HepG2 (cell line): ENCODE results near the gene DTD2. TPM values are rescaled to one million over a fixed set of nuclear protein-coding genes. Genes with fewer than 3 reads are reported as not detected.

Source experiments
- ATAC-seq: fragments of 200-7000 bp; cut with Tn5 transposase; 3 replicates; pipeline ENCODE4 v1.9.1; 2020; ENCODE audit warnings: mild to moderate bottlenecking, moderate library complexity
- BruUV-seq: library from RNA; stranded (reverse); fragments of 400-500 nt; replicated peaks from 2 replicates; lab custom pipeline; 2021; lab: Mats Ljungman, UMichigan
- CTCF ChIA-PET: fragments of 300-600 bp; formaldehyde crosslinking; extraction: SDS; loops from one replicate; lab custom pipeline; 2021; ENCODE audit warnings: low total read pairs, inconsistent platforms, low intra/inter-chr PET ratio; lab: Yijun Ruan, JAX
- POLR2A ChIA-PET: fragments of 350-600 bp; sonication (Branson Sonifier 250); formaldehyde crosslinking; loops from one replicate; lab custom pipeline; 2020; ENCODE audit warnings: antibody characterized with exemption, inconsistent platforms; lab: Yijun Ruan, JAX
- DNase-seq: peaks from one replicate; pipeline ENCODE4 v3.0.0-alpha.2; 2015; ENCODE audit warnings: low spot score
- FAIRE-seq: peaks from 3 replicates; lab custom pipeline; 2011; peaks lifted over from hg19 to GRCh38; lab: Jason Lieb, UNC
- H2AFZ ChIP-seq: one replicate; pipeline ENCODE4 v1.6.1; 2011; ENCODE audit warnings: low read length, inconsistent platforms
- H3K27ac ChIP-seq: fragments of 300-600 bp; 3 replicates; pipeline ENCODE4 v1.8.0; 2011; ENCODE audit warnings: mixed run types, mild to moderate bottlenecking, mixed read lengths, low read length, inconsistent platforms; ENCODE audit not compliant: insufficient read depth; ENCODE audit errors: extremely low read length
- H3K27me3 ChIP-seq, 2 experiments: fragments of 200-600 bp in 1 of 2; 2 replicates in 1 of 2; 3 replicates in 1 of 2; pipeline versions ENCODE4 v1.6.0 to v1.8.0; 2011; ENCODE audit warnings: low read length in 2 of 2, mild to moderate bottlenecking in 2 of 2, moderate library complexity in 2 of 2, inconsistent platforms in 1 of 2; ENCODE audit not compliant: insufficient read depth in 2 of 2, control insufficient read depth in 1 of 2
- H3K36me3 ChIP-seq, 2 experiments: fragments of 200-600 bp in 1 of 2; replicated peaks in 1 of 2; 2 replicates in 1 of 2; 3 replicates in 1 of 2; pipeline versions ENCODE4 v1.5.1 to v1.8.0; 2011; ENCODE audit warnings: low read length in 2 of 2, inconsistent platforms in 1 of 2; ENCODE audit not compliant: insufficient read depth in 2 of 2, control insufficient read depth in 1 of 2
- H3K4me1 ChIP-seq: 2 replicates; pipeline ENCODE4 v1.5.1; 2012; ENCODE audit warnings: low read length, inconsistent platforms; ENCODE audit not compliant: insufficient read depth
- H3K4me2 ChIP-seq: 2 replicates; pipeline ENCODE4 v1.6.0; 2011; ENCODE audit warnings: low read depth, low read length, inconsistent platforms
- H3K4me3 ChIP-seq, 3 experiments: fragments of 200-600 bp in 1 of 3; sonication (generic), shearing (Covaris generic) in 1 of 3; replicated peaks in 1 of 3; 2 replicates each; pipeline ENCODE4 v1.5.1; 2011 to 2016; ENCODE audit warnings: low read length in 3 of 3, inconsistent platforms in 2 of 3, low read depth in 2 of 3, mild to moderate bottlenecking in 2 of 3, control low read depth in 1 of 3, mixed read lengths in 1 of 3; ENCODE audit not compliant: insufficient read depth in 1 of 3
- H3K79me2 ChIP-seq: one replicate; pipeline ENCODE4 v1.6.1; 2011; ENCODE audit warnings: low read length, inconsistent platforms; ENCODE audit not compliant: insufficient read depth
- H3K9ac ChIP-seq: 2 replicates; pipeline ENCODE4 v1.6.0; 2011; ENCODE audit warnings: mild to moderate bottlenecking, low read depth, low read length, inconsistent platforms; ENCODE audit not compliant: insufficient read depth
- H3K9me3 ChIP-seq: 2 replicates; pipeline ENCODE4 v1.5.1; 2012; ENCODE audit warnings: mild to moderate bottlenecking, low read length
- H4K20me1 ChIP-seq: 2 replicates; pipeline ENCODE4 v1.6.0; 2011; ENCODE audit warnings: inconsistent platforms, mild to moderate bottlenecking, low read length, moderate library complexity; ENCODE audit not compliant: insufficient read depth
- ISL2 ChIP-seq: sonication (generic); formaldehyde crosslinking; IDR thresholded peaks from 2 replicates; pipeline ENCODE4 v1.5.0; 2020; ENCODE audit warnings: missing genetic modification reagents
- MED1 ChIP-seq: sonication (generic); formaldehyde crosslinking; IDR thresholded peaks from 2 replicates; pipeline ENCODE4 v1.4.0; 2020; ENCODE audit warnings: missing genetic modification reagents
- NCOA5 ChIP-seq: sonication (generic); formaldehyde crosslinking; IDR thresholded peaks from 2 replicates; pipeline ENCODE4 v1.4.0; 2020; ENCODE audit warnings: missing genetic modification reagents
- PAF1 ChIP-seq: IDR thresholded peaks from 2 replicates; pipeline ENCODE4 v1.6.1; 2016; ENCODE audit warnings: missing genetic modification reagents, missing compliant biosample characterization
- RFX3 ChIP-seq: IDR thresholded peaks from 2 replicates; pipeline ENCODE4 v1.6.1; 2016; ENCODE audit warnings: missing biosample characterization, missing genetic modification reagents
- SETDB1 ChIP-seq: sonication (generic); formaldehyde crosslinking; IDR thresholded peaks from 2 replicates; pipeline ENCODE4 v1.5.1; 2020; ENCODE audit warnings: missing genetic modification reagents, mild to moderate bottlenecking, borderline replicate concordance
- TOE1 ChIP-seq: sonication (generic); formaldehyde crosslinking; IDR thresholded peaks from 2 replicates; pipeline ENCODE4 v1.4.0; 2020; ENCODE audit warnings: mild to moderate bottlenecking, missing genetic modification reagents
- ZNF75D ChIP-seq: sonication (generic); formaldehyde crosslinking; IDR thresholded peaks from 2 replicates; pipeline ENCODE4 v1.8.1; 2023; ENCODE audit warnings: missing genetic modification reagents, mild to moderate bottlenecking, borderline replicate concordance
- ZNF775 ChIP-seq: sonication (generic); formaldehyde crosslinking; IDR thresholded peaks from 2 replicates; pipeline ENCODE4 v1.4.0; 2020; ENCODE audit warnings: missing genetic modification reagents, mild to moderate bottlenecking, moderate library complexity, borderline replicate concordance
- WGBS: methylation state at CpG from one replicate; pipeline ENCODE4 v1.1.6; 2017; ENCODE audit warnings: low lambda C conversion rate; 5-methylcytosine and 5-hydroxymethylcytosine counted together
- in situ Hi-C: cut with HindIII; loops from 2 replicates; pipeline ENCODE4 v1.10.0; 2017; ENCODE audit warnings: low pct_unique_long_range_greater_than_20kb; ENCODE audit not compliant: extremely low pct_ligation_motif_present
- intact Hi-C: fragments of 100-400 bp; cut with micrococcal nuclease; formaldehyde crosslinking; loops from one replicate; pipeline ENCODE4 v1.10.0; 2022; ENCODE audit not compliant: unreplicated experiment
- polyA plus RNA-seq, 8 experiments: library from polyadenylated mRNA; depleted of rRNA in 3 of 8; stranded (reverse) in 7 of 8; unstranded in 1 of 8; fragments of >200 nt; fragmentation: Illumina TruSeq in 4 of 8; extraction: Trizol in 4 of 8; gene quantifications; 2 replicates each; pipeline versions ENCODE4 v1.2.1 to v1.2.3, GENCODE V29; 2011 to 2016; ENCODE audit warnings: low read depth in 4 of 8, missing spikeins in 1 of 8, mixed read lengths in 1 of 8; ENCODE audit not compliant: insufficient read depth in 1 of 8
- total RNA-seq, 5 experiments: library from RNA; depleted of rRNA; stranded (reverse); fragments of >200 nt; fragmentation: Illumina TruSeq; extraction: Trizol; gene quantifications; 2 replicates each; pipeline ENCODE4 v1.2.3, GENCODE V29; 2016; ENCODE audit warnings: low read depth in 1 of 5
- TF ChIP-seq, protein P1 (sequence below): sonication (generic); formaldehyde crosslinking; IDR thresholded peaks from 2 replicates; pipeline ENCODE4 v1.8.0; 2022; ENCODE audit warnings: mild to moderate bottlenecking, missing genetic modification reagents

DTD2 gene
- total and polyA plus RNA-seq, 2 of the 13 experiments (the other 11 are each of a cell fraction or from before 2014, with no cell fraction given): 22.3 to 49.8 TPM

DNA sequence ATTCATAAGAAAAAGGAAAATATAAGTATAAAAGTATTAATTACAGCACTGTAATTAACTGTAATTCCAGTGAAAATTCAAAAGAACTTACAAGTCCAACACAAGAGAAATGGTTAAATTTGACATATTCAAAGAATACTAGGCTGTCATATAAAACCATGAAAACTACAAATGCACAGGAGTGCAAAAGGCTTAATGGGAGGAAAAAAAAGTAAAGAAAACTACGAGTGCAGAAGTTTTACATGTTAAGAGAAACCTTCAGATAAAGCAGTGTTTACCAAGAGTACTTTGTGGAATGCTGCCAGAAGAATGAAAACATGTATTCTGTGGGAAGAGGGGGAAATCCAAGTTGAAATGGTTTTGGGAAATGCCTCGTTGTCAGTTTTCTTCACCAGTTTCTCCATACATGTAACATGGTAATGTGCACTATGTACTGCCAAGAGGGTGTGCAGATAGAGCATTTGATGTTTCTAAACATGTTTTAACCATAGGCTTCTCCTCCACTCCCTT is 46.0 kb downstream of the DTD2 start:
- BruUV-seq: no TSS peak
- Histone ChIP-seq H3K79me2 (peaks cover 58% of the 10 kb centered on the region), H4K20me1 (no peaks in the 10 kb centered on the region), H3K9me3 (no peaks in the 10 kb centered on the region), H3K4me3 (no peak overlapping the region), H3K27me3 (no peaks in the 10 kb centered on the region), H3K36me3 (no peaks in the 10 kb centered on the region), H3K27ac (no peak overlapping the region), H2AFZ (no peak overlapping the region), H3K4me1 (peaks cover 29% of the 10 kb centered on the region), H3K9ac (no peak overlapping the region), H3K4me2 (no peak overlapping the region)
- TF ChIP-seq ZNF75D (CRISPR knock-in tag): no peak
- no peak for TF ChIP-seq PAF1 (CRISPR knock-in tag)
- TF ChIP-seq, protein P1, sequence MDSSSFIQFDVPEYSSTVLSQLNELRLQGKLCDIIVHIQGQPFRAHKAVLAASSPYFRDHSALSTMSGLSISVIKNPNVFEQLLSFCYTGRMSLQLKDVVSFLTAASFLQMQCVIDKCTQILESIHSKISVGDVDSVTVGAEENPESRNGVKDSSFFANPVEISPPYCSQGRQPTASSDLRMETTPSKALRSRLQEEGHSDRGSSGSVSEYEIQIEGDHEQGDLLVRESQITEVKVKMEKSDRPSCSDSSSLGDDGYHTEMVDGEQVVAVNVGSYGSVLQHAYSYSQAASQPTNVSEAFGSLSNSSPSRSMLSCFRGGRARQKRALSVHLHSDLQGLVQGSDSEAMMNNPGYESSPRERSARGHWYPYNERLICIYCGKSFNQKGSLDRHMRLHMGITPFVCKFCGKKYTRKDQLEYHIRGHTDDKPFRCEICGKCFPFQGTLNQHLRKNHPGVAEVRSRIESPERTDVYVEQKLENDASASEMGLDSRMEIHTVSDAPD (CRISPR knock-in tag): no peak
- intact Hi-C loops: no loop called here
- FAIRE-seq: no peak
- CTCF ChIA-PET: no interaction called here
- no peak for ATAC-seq
- 77% methylated on average over 2 of the region's 2 CpGs for WGBS
- POLR2A ChIA-PET: interaction anchor here (6.2 kb wide), 1 partner anchor 9 kb away, joined by 68 read pairs; the partner anchor contains the start of gene HEATR5A
- no peak for DNase-seq
- in situ Hi-C loops: no loop called here

DNA sequence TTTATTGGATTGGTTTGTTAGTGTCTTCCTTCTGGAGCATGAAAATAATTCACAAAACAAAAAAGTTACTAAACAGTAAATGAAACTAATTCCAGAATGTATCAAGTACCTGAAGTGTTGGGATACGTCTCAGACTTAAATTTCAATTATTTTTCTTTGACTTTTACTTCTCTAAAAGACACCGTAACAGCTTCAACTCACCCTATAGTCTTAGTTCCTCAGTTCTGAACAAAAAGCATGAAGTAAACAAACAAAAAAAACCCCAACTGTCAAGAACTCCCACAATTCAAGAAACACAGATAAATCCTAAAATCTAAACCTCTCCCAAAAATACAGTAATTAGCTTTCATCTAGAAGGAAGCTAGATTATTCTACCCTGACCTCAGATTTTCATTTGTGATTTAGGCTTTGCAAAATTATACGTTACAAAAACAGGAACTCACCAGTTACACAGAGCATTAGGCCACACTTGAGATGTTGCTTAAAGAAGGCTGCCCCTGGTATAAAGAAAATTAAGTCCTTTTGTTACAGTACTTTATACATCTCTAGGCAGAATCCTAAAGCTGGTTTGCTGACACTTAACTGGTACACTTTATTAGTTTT is 47.2 kb downstream of the DTD2 start:
- TF ChIP-seq MED1 (CRISPR knock-in tag) (no peak), ISL2 (CRISPR knock-in tag) (no peak), SETDB1 (CRISPR knock-in tag) (no peak), ZNF775 (CRISPR knock-in tag) (no peak), TOE1 (CRISPR knock-in tag) (no peak), RFX3 (CRISPR knock-in tag) (no peak), NCOA5 (CRISPR knock-in tag) (no peak)
- 97% methylated on average over 3 of the region's 3 CpGs for WGBS
- H3K4me3 ChIP-seq: no peak overlapping the region
- no peak overlapping the region for H3K27ac ChIP-seq
- intact Hi-C loops: no loop called here
- H3K27me3 ChIP-seq: no peaks in the 10 kb centered on the region
- POLR2A ChIA-PET: interaction anchor here (1.0 to 6.2 kb wide), 2 partner anchors 10 to 46 kb away, joined by 3 to 68 read pairs; partner anchors contain the start of gene HEATR5A
- H3K4me1 ChIP-seq: peaks cover 26% of the 10 kb centered on the region
- DNase-seq (no peak), ATAC-seq (no peak), FAIRE-seq (no peak)
- CTCF ChIA-PET: no interaction called here
- no peaks in the 10 kb centered on the region for H4K20me1 ChIP-seq
- no peak overlapping the region; the same call in 1 of the 2 replicates for H3K9ac ChIP-seq
- H2AFZ ChIP-seq: no peak overlapping the region
- BruUV-seq: no TSS peak
- peaks cover 53% of the 10 kb centered on the region for H3K79me2 ChIP-seq
- no peaks in the 10 kb centered on the region for H3K9me3 ChIP-seq
- no peaks in the 10 kb centered on the region for H3K36me3 ChIP-seq
- in situ Hi-C loops: no loop called here
- no peak overlapping the region for H3K4me2 ChIP-seq
